ENCODE results near the gene MRPS25. TPM values are rescaled to one million over a fixed set of nuclear protein-coding genes. Genes with fewer than 3 reads are reported as not detected.

The MRPS25 gene
- total and polyA plus RNA-seq, 2 donors (not counting 3 experiments of a cell fraction or from before 2014, with no cell fraction given): 32.5 to 68.7 TPM

GRCh38 chr3:15113471-15113870, 48.4 kb upstream of the MRPS25 start:
- Histone ChIP-seq H2AFZ (ENCODE audit: low read depth, low read length) (no peak overlapping the region), H3K79me2 (ENCODE audit: control insufficient read depth, insufficient read depth, low read length) (no peaks in the 10 kb centered on the region), H3K9me3 (replicated peaks; ENCODE audit: control insufficient read depth, insufficient read depth, low read length) (no peaks in the 10 kb centered on the region), H3K4me1 (ENCODE audit: control insufficient read depth, extremely low read depth, insufficient read depth, low read length) (no peaks in the 10 kb centered on the region), H3K4me2 (ENCODE audit: insufficient read depth, low read length) (no peak overlapping the region), H3K27me3 (ENCODE audit: control insufficient read depth in 2 of 2, insufficient read depth in 2 of 2, low read length in 2 of 2) (peaks cover 2 to 15% of the 10 kb centered on the region in 2 experiments), H4K20me1 (replicated peaks; ENCODE audit: control insufficient read depth, extremely low read depth, insufficient read depth, low read length) (no peaks in the 10 kb centered on the region), H3K27ac (ENCODE audit: insufficient read depth, low read depth, low read length) (no peak overlapping the region), H3K9me1 (replicated peaks; ENCODE audit: control insufficient read depth, extremely low read depth, insufficient read depth, low read length) (no peaks in the 10 kb centered on the region), H3K4me3 (replicated peaks in 1 of 3; ENCODE audit: insufficient read depth in 1 of 3, low read depth in 1 of 3, low read length in 3 of 3) (no peak overlapping the region), H3K36me3 (ENCODE audit: control insufficient read depth in 2 of 2, extremely low read depth in 1 of 2, insufficient read depth in 2 of 2, low read length in 2 of 2) (no peaks in the 10 kb centered on the region), H3K9ac (replicated peaks; ENCODE audit: extremely low read depth, insufficient read depth, low read length) (no peak overlapping the region)
- BruUV-seq (replicated peaks): no TSS peak
- dilution Hi-C loops (cut with MboI; ENCODE audit: extremely low pct_ligation_motif_present, low sequenced_read_pairs) (no loop called here), intact Hi-C loops (cut with micrococcal nuclease) (no loop called here)
- FAIRE-seq: no peak
- ChIA-PET CTCF (interaction anchor here (1.2 kb wide), 1 partner anchor 92 kb away, joined by 3 read pairs; the partner anchor contains the start of gene CAPN7), POLR2A (no interaction called here)
- no peak for TF ChIP-seq CTCF (IDR thresholded peaks at IDR 0.05; ENCODE audit: extremely low read depth in 1 of 2, insufficient read depth in 1 of 2, low read depth in 1 of 2, low read length in 2 of 2)
- TF ChIP-seq FOS (IDR thresholded peaks at IDR 0.05; ENCODE audit: borderline replicate concordance, insufficient read depth, low read length): no peak
- no peak for TF ChIP-seq POLR2A (IDR thresholded peaks at IDR 0.05; ENCODE audit: low read depth, low read length)
- no peak for DNase-seq (ENCODE audit: low read depth, low spot score)

- POLR2A ChIA-PET: no interaction called here
- no TSS peak for BruUV-seq (replicated peaks)
Measured at GRCh38 chr3:15112011-15112410, 46.9 kb upstream of the MRPS25 start.

More at GRCh38 chr3:15112011-15112410, 46.9 kb upstream of the MRPS25 start:
- Histone ChIP-seq H3K4me2 (ENCODE audit: insufficient read depth, low read length) (no peak overlapping the region), H3K4me1 (ENCODE audit: control insufficient read depth, extremely low read depth, insufficient read depth, low read length) (no peaks in the 10 kb centered on the region), H4K20me1 (replicated peaks; ENCODE audit: control insufficient read depth, extremely low read depth, insufficient read depth, low read length) (no peaks in the 10 kb centered on the region), H3K9me3 (replicated peaks; ENCODE audit: control insufficient read depth, insufficient read depth, low read length) (no peaks in the 10 kb centered on the region), H3K9ac (replicated peaks; ENCODE audit: extremely low read depth, insufficient read depth, low read length) (no peak overlapping the region), H3K27ac (ENCODE audit: insufficient read depth, low read depth, low read length) (no peak overlapping the region), H3K79me2 (ENCODE audit: control insufficient read depth, insufficient read depth, low read length) (no peaks in the 10 kb centered on the region), H3K9me1 (replicated peaks; ENCODE audit: control insufficient read depth, extremely low read depth, insufficient read depth, low read length) (no peaks in the 10 kb centered on the region), H3K27me3 (ENCODE audit: control insufficient read depth in 2 of 2, insufficient read depth in 2 of 2, low read length in 2 of 2) (peaks cover 2 to 15% of the 10 kb centered on the region in 2 experiments), H3K36me3 (ENCODE audit: control insufficient read depth in 2 of 2, extremely low read depth in 1 of 2, insufficient read depth in 2 of 2, low read length in 2 of 2) (no peaks in the 10 kb centered on the region), H3K4me3 (replicated peaks in 1 of 3; ENCODE audit: insufficient read depth in 1 of 3, low read depth in 1 of 3, low read length in 3 of 3) (no peak overlapping the region), H2AFZ (ENCODE audit: low read depth, low read length) (no peak overlapping the region)
- DNase-seq (ENCODE audit: low read depth, low spot score) (no peak), FAIRE-seq (no peak)
- intact Hi-C loops (cut with micrococcal nuclease): no loop called here
- dilution Hi-C loops (cut with MboI; ENCODE audit: extremely low pct_ligation_motif_present, low sequenced_read_pairs): no loop called here
- TF ChIP-seq MYC (IDR thresholded peaks at IDR 0.05; ENCODE audit: low read depth, low read length) (no peak), EZH2 (IDR thresholded peaks at IDR 0.05; ENCODE audit: borderline replicate concordance, low read depth, low read length, severe bottlenecking) (no peak), GATA2 (IDR thresholded peaks at IDR 0.05; ENCODE audit: insufficient read depth, insufficient read length, low read depth, low read length) (no peak), POLR2AphosphoS5 (IDR thresholded peaks at IDR 0.05; ENCODE audit: insufficient read depth, low read depth, low read length) (no peak), FOS (IDR thresholded peaks at IDR 0.05; ENCODE audit: borderline replicate concordance, insufficient read depth, low read length) (no peak), POLR2A (IDR thresholded peaks at IDR 0.05; ENCODE audit: low read depth, low read length) (no peak), CTCF (IDR thresholded peaks at IDR 0.05; ENCODE audit: extremely low read depth in 1 of 2, insufficient read depth in 1 of 2, low read depth in 1 of 2, low read length in 2 of 2) (no peak), MAX (IDR thresholded peaks at IDR 0.05; ENCODE audit: insufficient read depth, insufficient read length) (no peak), JUN (IDR thresholded peaks at IDR 0.05; ENCODE audit: borderline replicate concordance, insufficient read depth, insufficient read length, low read depth) (no peak)
- CTCF ChIA-PET: interaction anchor here (1.2 kb wide), 1 partner anchor 94 kb away, joined by 3 read pairs; the partner anchor contains the start of gene CAPN7

Data from endothelial cell of umbilical vein (primary cell).